Measurements from ENCODE around the gene SERINC5. TPM values are rescaled to one million over a fixed set of nuclear protein-coding genes. Genes with fewer than 3 reads are reported as not detected.

The SERINC5 gene
- total RNA-seq, 3 donors from 2014 or later (not counting 1 experiment from before 2014, with no cell fraction given) = 6.8 to 18.9 (median 14.5) TPM

GRCh38 chr5:80234116-80234948, 21.5 kb downstream of the SERINC5 start:
- Mint-ChIP-seq H3K27me3 (ENCODE audit: low read depth in 2 of 2) (no peaks in the 10 kb centered on the region), H3K9me3 (no peaks in the 10 kb centered on the region), H3K4me1 (peaks cover 11 to 13% of the 10 kb centered on the region in 2 donors), H3K36me3 (no peaks in the 10 kb centered on the region), H3K4me3 (peak overlapping the region; percentile 52), H3K27ac (peak overlapping the region in 1 of 2 donors; percentile 4)
- TF ChIP-seq, protein P1, sequence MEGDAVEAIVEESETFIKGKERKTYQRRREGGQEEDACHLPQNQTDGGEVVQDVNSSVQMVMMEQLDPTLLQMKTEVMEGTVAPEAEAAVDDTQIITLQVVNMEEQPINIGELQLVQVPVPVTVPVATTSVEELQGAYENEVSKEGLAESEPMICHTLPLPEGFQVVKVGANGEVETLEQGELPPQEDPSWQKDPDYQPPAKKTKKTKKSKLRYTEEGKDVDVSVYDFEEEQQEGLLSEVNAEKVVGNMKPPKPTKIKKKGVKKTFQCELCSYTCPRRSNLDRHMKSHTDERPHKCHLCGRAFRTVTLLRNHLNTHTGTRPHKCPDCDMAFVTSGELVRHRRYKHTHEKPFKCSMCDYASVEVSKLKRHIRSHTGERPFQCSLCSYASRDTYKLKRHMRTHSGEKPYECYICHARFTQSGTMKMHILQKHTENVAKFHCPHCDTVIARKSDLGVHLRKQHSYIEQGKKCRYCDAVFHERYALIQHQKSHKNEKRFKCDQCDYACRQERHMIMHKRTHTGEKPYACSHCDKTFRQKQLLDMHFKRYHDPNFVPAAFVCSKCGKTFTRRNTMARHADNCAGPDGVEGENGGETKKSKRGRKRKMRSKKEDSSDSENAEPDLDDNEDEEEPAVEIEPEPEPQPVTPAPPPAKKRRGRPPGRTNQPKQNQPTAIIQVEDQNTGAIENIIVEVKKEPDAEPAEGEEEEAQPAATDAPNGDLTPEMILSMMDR (IDR thresholded peaks at IDR 0.05) = no peak
- Histone ChIP-seq H3K4me1 (ENCODE audit: control insufficient read depth, insufficient read depth, low read length) (no peaks in the 10 kb centered on the region), H3K27me3 (ENCODE audit: control insufficient read depth, insufficient read depth, low read length) (no peaks in the 10 kb centered on the region), H3K36me3 (ENCODE audit: control insufficient read depth, insufficient read depth, low read length) (no peaks in the 10 kb centered on the region), H3K27ac (ENCODE audit: low read length) (no peak overlapping the region), H3K9me3 (ENCODE audit: control insufficient read depth, insufficient read depth, low read length) (no peaks in the 10 kb centered on the region), H3K4me3 (ENCODE audit: low read length) (no peak overlapping the region)
- intact Hi-C loops (cut with micrococcal nuclease) = no loop called here
- DNase-seq (no peak), ATAC-seq (peak in 2 of 3 donors; percentile 53 to 69)
- WGBS (ENCODE audit: insufficient coverage) = 50% methylated on average over 1 of the region's 5 CpGs

- no peak overlapping the region for H3K27ac ChIP-seq (ENCODE audit: low read length)
- H3K27ac Mint-ChIP-seq = no peak overlapping the region
- H3K36me3 Mint-ChIP-seq = no peaks in the 10 kb centered on the region
- no peaks in the 10 kb centered on the region for H3K9me3 Mint-ChIP-seq
- H3K36me3 ChIP-seq (ENCODE audit: control insufficient read depth, insufficient read depth, low read length) = no peaks in the 10 kb centered on the region
- DNase-seq (no peak), ATAC-seq (no peak)
- intact Hi-C loops (cut with micrococcal nuclease) = no loop called here
- H3K9me3 ChIP-seq (ENCODE audit: control insufficient read depth, insufficient read depth, low read length) = no peaks in the 10 kb centered on the region
- H3K27me3 Mint-ChIP-seq (ENCODE audit: low read depth in 2 of 2) = no peaks in the 10 kb centered on the region
- H3K4me1 ChIP-seq (ENCODE audit: control insufficient read depth, insufficient read depth, low read length) = no peaks in the 10 kb centered on the region
- H3K4me3 ChIP-seq (ENCODE audit: low read length) = no peak overlapping the region
- no peak overlapping the region for H3K4me3 Mint-ChIP-seq
- peaks cover 11 to 13% of the 10 kb centered on the region in 2 donors for H3K4me1 Mint-ChIP-seq
- 92% methylated on average over 1 of the region's 1 CpG for WGBS (ENCODE audit: insufficient coverage)
- H3K27me3 ChIP-seq (ENCODE audit: control insufficient read depth, insufficient read depth, low read length) = no peaks in the 10 kb centered on the region
- TF ChIP-seq, protein P1 (IDR thresholded peaks at IDR 0.05) = no peak
Measured at GRCh38 chr5:80231693-80232092, 24.2 kb downstream of the SERINC5 start.

- Mint-ChIP-seq H3K27ac (no peak overlapping the region), H3K4me3 (no peak overlapping the region), H3K9me3 (no peaks in the 10 kb centered on the region), H3K36me3 (no peaks in the 10 kb centered on the region), H3K4me1 (peaks cover 11 to 13% of the 10 kb centered on the region in 2 donors), H3K27me3 (ENCODE audit: low read depth in 2 of 2) (no peaks in the 10 kb centered on the region)
- TF ChIP-seq, protein P1 (IDR thresholded peaks at IDR 0.05) = no peak
- Histone ChIP-seq H3K9me3 (ENCODE audit: control insufficient read depth, insufficient read depth, low read length) (no peaks in the 10 kb centered on the region), H3K4me3 (ENCODE audit: low read length) (no peak overlapping the region), H3K27me3 (ENCODE audit: control insufficient read depth, insufficient read depth, low read length) (no peaks in the 10 kb centered on the region), H3K36me3 (ENCODE audit: control insufficient read depth, insufficient read depth, low read length) (no peaks in the 10 kb centered on the region), H3K27ac (ENCODE audit: low read length) (no peak overlapping the region), H3K4me1 (ENCODE audit: control insufficient read depth, insufficient read depth, low read length) (no peaks in the 10 kb centered on the region)
- DNase-seq (no peak), ATAC-seq (no peak)
- intact Hi-C loops (cut with micrococcal nuclease) = no loop called here
- WGBS (ENCODE audit: insufficient coverage) = 75% methylated on average over 3 of the region's 3 CpGs
Measured at GRCh38 chr5:80231243-80231642, 24.6 kb downstream of the SERINC5 start.
